PFSK-1 (cell line): ENCODE measurements around the gene KMT5C.

ENCODE experiments used
- POLR2AphosphoS5 ChIP-seq: IDR thresholded peaks from 2 replicates; pipeline ENCODE4 v1.6.1; 2012; ENCODE audit warnings: low read depth, mild to moderate bottlenecking, control low read depth, low read length, moderate library complexity
- TAF1 ChIP-seq: IDR thresholded peaks from 2 replicates; pipeline ENCODE4 v1.6.1; 2012; ENCODE audit warnings: low read length, control low read depth, borderline replicate concordance; ENCODE audit not compliant: insufficient read depth

DNA sequence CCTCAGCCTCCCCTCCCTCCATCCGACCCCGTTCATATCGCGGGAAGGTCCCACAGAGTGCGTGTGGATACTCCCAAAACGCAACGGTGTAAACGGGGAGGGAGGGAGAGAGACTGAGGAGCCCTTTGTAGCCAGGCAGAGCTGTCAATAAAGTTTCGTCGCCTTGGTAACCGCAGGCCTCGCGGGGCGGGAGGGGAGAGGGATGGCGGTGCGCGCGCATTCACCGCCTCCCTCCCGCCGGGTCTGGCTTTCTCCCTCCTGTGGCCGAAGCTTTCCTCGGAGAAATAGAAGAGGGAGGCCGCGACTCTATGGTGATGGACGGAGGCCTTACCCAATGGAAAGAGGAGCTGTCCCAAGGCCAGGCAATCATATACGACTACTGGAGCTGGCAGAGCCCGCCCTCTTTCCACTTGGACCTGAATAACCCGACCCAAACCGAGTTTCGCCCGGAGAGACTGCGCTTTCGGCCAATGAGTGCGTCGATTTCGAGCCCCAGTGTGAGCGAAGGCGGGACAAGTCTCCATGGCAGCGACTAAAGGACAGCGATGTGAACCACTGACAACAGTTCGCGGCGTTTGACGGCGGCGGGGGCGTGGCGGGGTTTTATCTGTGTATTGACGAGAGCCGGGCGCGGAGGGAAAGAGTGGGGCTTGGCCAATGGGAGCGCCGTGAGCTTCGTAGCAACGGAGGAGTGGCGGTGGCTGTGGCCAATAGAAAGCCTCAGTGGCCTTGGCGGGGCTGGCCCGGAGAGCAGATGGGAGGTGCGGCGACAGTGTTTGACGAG, at the start of gene KMT5C:
- peak; percentile 85; the same call in 1 of the 2 replicates for TF ChIP-seq TAF1
- TF ChIP-seq POLR2AphosphoS5, result peak; percentile 5; the same call in 1 of the 2 replicates
